ENCODE data around the gene LYRM4.
A peak's percentile ranks its signal among the peaks of the same experiment; 100 is the strongest.

The LYRM4 gene

GRCh38 chr6:5260661-5261544, at the start of gene LYRM4, which contains the start of gene FARS2:
LYRM4 (minus strand) TSS chr6:5260950; CDS start chr6:5260733, 217 bp downstream.
FARS2 (plus strand) TSS chr6:5261513.
- peak; percentile 95 for DNase-seq

DNA sequence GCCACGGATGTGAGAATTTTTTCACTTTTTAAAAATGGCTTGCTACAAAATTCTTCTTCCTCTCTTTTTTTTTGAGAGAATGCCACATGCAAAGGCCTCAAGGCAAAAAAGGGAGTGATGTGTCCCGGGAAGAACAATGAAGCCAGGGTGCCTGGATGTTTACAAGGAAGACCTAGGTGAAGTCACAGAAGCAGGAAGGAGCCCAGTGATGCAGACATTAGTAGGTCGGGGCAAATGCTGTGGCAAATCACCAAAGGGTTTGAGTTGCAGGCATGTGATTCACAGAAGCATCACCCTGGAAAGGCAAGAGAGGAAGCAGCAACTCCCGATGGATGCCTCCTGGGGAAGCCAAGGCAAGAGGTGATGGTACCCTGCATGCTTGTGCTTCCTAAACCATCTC, 47.3 kb upstream of the LYRM4 start:
- no peak for DNase-seq

- no peak for DNase-seq
Measured at GRCh38 chr6:5307058-5307457, 46.3 kb upstream of the LYRM4 start.

- DNase-seq = no peak
Measured at GRCh38 chr6:5305968-5306626, 45.3 kb upstream of the LYRM4 start.

DNA sequence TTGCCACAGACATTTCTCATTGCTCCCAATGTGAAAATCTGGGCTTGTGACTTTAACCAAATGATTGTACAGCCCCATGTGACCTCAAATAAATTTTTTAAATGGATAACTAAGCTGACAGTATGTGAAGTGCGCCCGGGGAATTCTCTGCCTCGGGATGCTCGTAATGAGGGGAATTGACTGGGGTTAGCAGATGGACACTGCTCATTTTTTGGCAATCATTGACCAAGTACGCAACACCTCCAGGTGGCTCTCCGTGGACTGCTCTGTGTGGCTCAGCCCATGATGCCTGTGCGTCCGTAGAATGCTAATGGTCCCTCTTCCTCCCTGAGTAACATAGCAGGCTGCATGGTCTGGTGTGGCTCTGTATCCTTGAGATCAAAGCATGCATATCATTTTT, 42.9 kb upstream of the LYRM4 start:
- DNase-seq = no peak

DNA sequence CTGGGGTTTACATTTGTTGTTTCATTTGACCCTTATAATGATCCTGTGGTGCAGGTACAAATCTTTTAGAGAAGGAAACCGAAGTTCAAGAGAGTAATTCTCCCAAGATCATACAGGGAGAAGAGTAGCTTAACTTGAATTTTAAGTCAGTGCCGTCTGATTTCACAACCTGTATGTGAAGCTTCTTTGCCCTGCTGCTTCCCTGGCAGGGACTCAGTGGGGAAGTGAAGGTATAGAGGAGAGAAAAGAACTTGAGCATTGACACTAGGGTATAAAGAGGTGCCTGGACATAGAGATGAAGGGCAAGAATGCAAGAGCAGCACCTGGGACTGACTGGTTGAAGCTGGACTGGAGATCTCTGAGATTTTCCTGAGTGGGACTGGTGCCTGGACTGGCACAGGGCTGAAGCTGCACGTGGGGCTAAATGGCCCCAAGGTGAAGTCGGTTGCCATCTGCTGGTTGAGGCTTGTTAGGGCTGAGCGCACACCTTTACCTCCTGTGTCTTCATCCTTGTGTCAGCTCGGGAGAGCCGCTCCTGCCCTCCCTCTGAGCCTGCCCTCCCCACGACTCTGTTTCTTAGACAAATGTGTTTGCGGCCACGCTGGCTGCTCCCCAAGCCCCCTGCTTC, 42.4 kb upstream of the LYRM4 start:
- peak; percentile 48 for DNase-seq

DNA sequence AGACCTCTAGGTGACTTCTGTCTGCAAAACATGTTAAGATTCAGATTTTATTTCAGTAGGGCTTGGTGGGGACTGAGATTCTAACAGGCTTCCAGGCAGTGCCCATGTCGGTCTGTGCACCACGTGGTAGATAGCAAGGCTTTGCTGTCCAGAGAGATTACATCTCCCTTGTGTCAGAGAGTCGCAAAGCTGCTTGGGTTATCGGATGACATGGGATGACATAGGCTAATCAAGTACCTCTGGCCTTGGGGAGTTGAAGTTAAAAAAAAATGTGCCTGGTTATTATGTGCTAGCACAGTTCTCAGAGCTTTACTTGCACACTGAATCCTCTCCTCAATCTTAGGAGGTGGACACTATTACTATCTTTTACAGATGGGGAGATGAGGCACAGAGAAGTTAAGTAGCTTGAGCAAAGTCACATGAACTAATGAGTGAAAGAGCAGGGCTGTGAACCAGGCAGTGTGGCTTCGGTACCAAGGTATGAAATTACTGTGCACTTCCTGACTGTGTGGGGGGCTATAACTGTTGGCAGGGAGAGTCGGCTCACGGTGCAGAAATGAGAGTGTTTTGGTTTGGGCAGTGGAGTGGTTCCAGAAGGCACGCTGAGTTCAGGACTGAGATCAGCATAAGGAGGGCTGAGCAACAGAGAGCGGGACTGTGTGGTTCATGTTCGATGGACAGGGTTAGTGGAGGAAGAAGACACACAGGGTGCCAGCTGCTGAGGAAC, 41.6 kb upstream of the LYRM4 start:
- DNase-seq = no peak

- no peak for DNase-seq
Measured at GRCh38 chr6:5300206-5300764, 39.5 kb upstream of the LYRM4 start.

- DNase-seq = no peak
Measured at GRCh38 chr6:5295623-5296022, 34.9 kb upstream of the LYRM4 start.

DNA sequence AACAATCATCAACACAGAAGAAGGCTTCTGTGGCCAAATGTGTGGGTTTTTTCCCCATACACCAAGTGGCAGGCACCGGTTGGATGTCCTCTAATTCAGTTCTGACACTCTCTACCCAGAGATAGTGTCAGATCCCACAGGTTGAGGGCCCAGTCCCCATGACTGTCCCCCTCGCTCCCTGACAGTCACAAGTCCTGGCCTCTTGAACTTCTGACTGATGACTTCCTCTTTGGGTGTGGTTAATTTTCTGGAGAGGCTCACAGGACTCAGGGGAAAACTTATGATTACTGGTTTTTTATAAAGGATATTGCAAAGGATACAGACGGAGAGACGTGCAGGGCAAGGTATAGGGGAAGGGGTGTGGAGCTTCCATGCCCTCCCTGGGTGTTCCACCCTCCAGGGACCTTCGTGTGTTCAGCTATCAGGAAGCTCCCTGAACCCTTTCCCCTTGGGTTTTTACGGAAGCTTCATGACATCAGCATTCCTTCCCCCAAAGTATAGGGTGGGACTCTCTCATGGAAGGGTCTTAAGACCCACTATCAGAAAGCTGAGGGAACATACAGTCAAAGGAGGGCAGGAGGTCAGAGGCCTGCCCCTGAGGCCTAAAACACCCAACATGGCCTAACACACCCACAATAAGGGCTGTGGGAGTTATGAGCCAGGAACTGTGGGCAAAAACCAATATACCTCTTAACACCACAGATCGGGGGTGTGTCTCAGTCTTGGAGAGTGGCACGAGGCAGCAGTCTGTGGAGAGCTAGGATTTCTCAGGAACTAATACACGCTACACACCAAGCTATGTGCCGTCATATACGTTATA, 33.9 kb upstream of the LYRM4 start:
- no peak for DNase-seq

- DNase-seq = no peak
Measured at GRCh38 chr6:5293692-5294091, 32.9 kb upstream of the LYRM4 start.

DNA sequence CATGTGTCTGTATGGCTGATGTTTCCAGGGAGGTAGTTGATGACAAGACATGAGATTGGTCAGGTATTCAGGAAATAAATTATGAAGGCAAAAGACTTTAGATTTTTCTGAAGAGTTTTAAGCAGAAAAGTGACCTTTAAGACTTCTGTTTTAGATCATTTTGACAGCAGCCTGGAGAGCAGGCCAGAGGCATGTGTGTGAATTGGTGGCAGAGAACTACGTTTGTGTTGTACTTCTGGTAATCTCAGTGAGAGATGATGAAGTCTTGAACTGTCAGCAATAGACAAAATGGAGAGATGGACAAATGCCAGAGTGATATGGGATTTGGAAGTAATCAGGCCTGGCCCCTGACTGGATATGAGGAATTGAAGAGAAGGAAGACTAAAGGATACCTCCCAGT, 31.4 kb upstream of the LYRM4 start:
- DNase-seq = no peak

DNA sequence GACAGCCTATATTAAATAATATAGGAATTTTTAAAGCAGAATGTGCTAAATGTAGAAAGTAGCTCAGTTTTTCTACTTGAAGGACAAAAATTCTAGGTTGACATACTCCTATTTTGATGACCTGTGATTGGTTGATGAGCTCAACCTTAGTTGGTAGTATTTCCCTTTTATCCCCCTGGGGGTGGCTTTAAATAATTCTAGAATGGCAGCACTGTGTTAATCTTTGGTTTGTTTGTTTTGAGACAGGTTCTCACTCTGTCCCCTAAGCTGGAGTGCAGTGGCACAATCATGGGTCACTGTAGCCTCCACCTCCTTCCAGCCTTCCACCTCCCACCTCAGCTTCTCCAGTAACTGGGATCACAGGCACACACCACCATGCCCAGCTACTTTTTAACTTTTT, 29.8 kb upstream of the LYRM4 start:
- no peak for DNase-seq

DNA sequence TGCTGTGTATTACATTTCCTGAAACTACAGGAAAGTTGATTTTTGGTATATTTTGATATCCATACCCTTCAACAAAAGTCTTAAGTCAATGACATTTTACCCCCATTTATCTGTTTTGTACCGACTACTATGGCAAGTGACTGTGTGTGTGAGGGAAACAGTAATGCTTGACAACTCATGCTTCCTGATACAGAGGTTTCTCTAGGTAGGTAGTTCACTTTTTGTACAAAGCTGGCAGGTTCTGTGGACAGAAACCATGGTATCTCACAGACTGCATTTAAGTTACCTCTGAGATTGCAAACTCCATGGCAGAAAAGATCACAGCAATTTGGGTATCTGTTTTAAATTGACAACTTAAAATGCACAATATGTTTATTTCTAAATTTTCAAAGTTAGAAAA, 29.3 kb upstream of the LYRM4 start:
- no peak for DNase-seq

GRCh38 chr6:5287966-5288297, 27.2 kb upstream of the LYRM4 start:
- no peak for DNase-seq

GRCh38 chr6:5287205-5287965, 26.6 kb upstream of the LYRM4 start:
- DNase-seq = no peak

- DNase-seq = no peak
Measured at GRCh38 chr6:5286780-5287179, 26.0 kb upstream of the LYRM4 start.

- DNase-seq = no peak
Measured at GRCh38 chr6:5285526-5285925, 24.8 kb upstream of the LYRM4 start.

DNA sequence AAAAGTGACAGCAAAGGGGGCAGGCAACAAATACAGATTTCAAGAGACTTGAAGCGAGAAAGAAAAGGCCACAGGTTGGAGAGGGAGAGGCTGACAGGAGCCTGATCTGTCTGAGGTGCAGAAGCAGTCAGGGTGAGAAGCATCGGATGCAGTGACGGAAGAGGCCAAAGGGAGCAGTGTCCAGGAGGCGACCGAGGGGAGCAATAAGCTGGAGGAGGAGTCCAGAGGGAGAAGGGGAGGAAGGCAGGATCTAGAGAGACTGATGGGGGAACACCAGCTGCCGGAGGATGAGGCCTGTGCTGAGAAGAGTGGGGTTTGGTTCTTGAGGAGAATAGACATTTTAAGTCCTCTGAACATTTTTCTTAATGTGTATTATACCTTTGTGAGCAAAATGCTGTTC, 24.3 kb upstream of the LYRM4 start:
- DNase-seq = no peak

DNA sequence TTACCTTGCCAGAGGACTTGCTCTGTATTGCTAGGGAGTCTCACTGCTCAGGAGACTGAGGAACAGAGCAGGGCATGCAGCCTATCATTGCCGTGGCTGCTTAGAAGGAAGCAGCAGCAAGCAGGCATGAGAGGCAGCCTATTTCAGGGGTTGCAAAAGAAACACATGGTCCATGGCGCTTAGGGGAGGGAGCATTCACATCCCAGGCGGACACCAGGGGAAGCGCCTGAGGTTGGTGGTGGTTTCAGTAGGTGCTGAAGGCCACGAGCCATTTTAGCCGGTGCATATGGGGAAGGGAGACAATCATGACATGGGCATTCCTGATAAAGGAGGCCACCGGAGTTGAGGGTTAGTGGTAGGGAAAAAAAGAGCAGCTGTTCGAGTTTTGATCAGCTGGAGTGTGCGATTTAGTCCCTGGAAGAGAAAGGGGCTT, 21.5 kb upstream of the LYRM4 start:
- DNase-seq = no peak

GRCh38 chr6:5280920-5281319, 20.2 kb upstream of the LYRM4 start:
- no peak for DNase-seq
